SK-N-MC (cell line): Measurements from ENCODE around the gene SFN.

ENCODE experiments used
- EZH2 ChIP-seq: fragments of 200-600 bp; sonication (generic); IDR thresholded peaks from one replicate; pipeline ENCODE4 v1.6.1; 2017; ENCODE audit warnings: antibody characterized with exemption
- POLR2AphosphoS5 ChIP-seq: IDR thresholded peaks from 2 replicates; pipeline ENCODE4 v1.6.1; 2012; ENCODE audit warnings: mild to moderate bottlenecking, low read depth, low read length, borderline replicate concordance

- TF ChIP-seq EZH2 (no peak), POLR2AphosphoS5 (no peak)
These were observed 34.4 kb upstream of the SFN start for GRCh38 chr1:26828411-26828991.
